Epidermal melanocyte (primary cell): ENCODE measurements around the gene GABRD.

Experiments used
- DNase-seq: peaks from one replicate; pipeline ENCODE4 v3.0.0; 2011; ENCODE audit warnings: low spot score; ENCODE audit not compliant: insufficient read length

Gene GABRD

GRCh38 chr1:2038229-2038628 is 19.1 kb downstream of the GABRD start:
- DNase-seq, result no peak

GRCh38 chr1:2039251-2039650 is 20.1 kb downstream of the GABRD start:
- no peak for DNase-seq

- DNase-seq, result no peak
Measured at GRCh38 chr1:2041305-2041704, 22.2 kb downstream of the GABRD start.

- DNase-seq, result no peak
Measured at GRCh38 chr1:2041887-2042286, 22.7 kb downstream of the GABRD start.

- no peak for DNase-seq
Measured at GRCh38 chr1:2042830-2043773, 24.0 kb downstream of the GABRD start.

GRCh38 chr1:2043886-2044285 is 24.7 kb downstream of the GABRD start:
- no peak for DNase-seq

- peak; percentile 80 for DNase-seq
Measured at GRCh38 chr1:2044510-2045319, 25.6 kb downstream of the GABRD start.

- no peak for DNase-seq
Measured at GRCh38 chr1:2045468-2046173, 26.5 kb downstream of the GABRD start.

- no peak for DNase-seq
Measured at GRCh38 chr1:2046174-2046917, 27.2 kb downstream of the GABRD start.

GRCh38 chr1:2046953-2047748 is 28.0 kb downstream of the GABRD start:
- no peak for DNase-seq

GRCh38 chr1:2047749-2048729 is 28.9 kb downstream of the GABRD start:
- no peak for DNase-seq

GRCh38 chr1:2049225-2049717 is 30.1 kb downstream of the GABRD start:
- no peak for DNase-seq

GRCh38 chr1:2049718-2050431 is 30.7 kb downstream of the GABRD start, which contains the start of gene PRKCZ:
Gene PRKCZ, plus strand, starts transcription at chr1:2050411. Its CDS starts 220 bp downstream, at chr1:2050631.
- no peak for DNase-seq

- DNase-seq, result no peak
Measured at GRCh38 chr1:2050461-2050792, 31.3 kb downstream of the GABRD start.

- DNase-seq, result no peak
Measured at GRCh38 chr1:2050793-2051682, 31.9 kb downstream of the GABRD start.

GRCh38 chr1:2052054-2052679 is 33.0 kb downstream of the GABRD start:
- DNase-seq, result no peak

GRCh38 chr1:2052756-2053155 is 33.6 kb downstream of the GABRD start:
- no peak for DNase-seq
